K562 (cell line): ENCODE results near the gene GTPBP6. TPM values are rescaled to one million over a fixed set of nuclear protein-coding genes. Genes with fewer than 3 reads are reported as not detected.

Experiments used
- ATAC-seq: fragments of 200-7000 bp; cut with Tn5 transposase; 3 replicates; pipeline ENCODE4 v1.9.1; 2020; ENCODE audit warnings: moderate library complexity
- BruUV-seq: library from RNA; stranded (reverse); fragments of 400-500 nt; replicated peaks from 2 replicates; lab custom pipeline; 2021; lab: Mats Ljungman, UMichigan
- CTCF ChIA-PET: fragments of 300-600 bp; formaldehyde crosslinking; extraction: SDS; loops from one replicate; lab custom pipeline; 2021; ENCODE audit warnings: low intra/inter-chr PET ratio; lab: Yijun Ruan, JAX
- POLR2A ChIA-PET: fragments of 300-600, 350-650 bp; sonication (Branson Sonifier 250); formaldehyde crosslinking; extraction: SDS; loops from one replicate; lab custom pipeline; 2021; ENCODE audit warnings: antibody characterized with exemption, inconsistent platforms; lab: Yijun Ruan, JAX
- DNase-seq, 4 experiments: peaks; one replicate each; pipeline versions ENCODE4 v3.0.0 to v3.0.0-alpha.2; 2011 to 2018; ENCODE audit warnings: low spot score in 3 of 4, mixed read lengths in 3 of 4; ENCODE audit errors: extremely low read depth in 1 of 4
- FAIRE-seq: peaks from 2 replicates; lab custom pipeline; 2011; peaks lifted over from hg19 to GRCh38; lab: Jason Lieb, UNC
- H2AFZ ChIP-seq: 2 replicates; pipeline ENCODE4 v1.6.0; 2011; ENCODE audit warnings: low read depth, low read length, control low read depth, inconsistent platforms
- H3K27ac ChIP-seq: fragments of 200-600 bp; 3 replicates; pipeline ENCODE4 v1.8.0; 2011; ENCODE audit warnings: low read depth, mild to moderate bottlenecking, control low read depth, inconsistent platforms, low read length, moderate library complexity, mixed read lengths; ENCODE audit errors: extremely low read depth
- H3K27me3 ChIP-seq, 2 experiments: fragments of 300-600 bp in 1 of 2; 2 replicates in 1 of 2; 3 replicates in 1 of 2; pipeline versions ENCODE4 v1.6.0 to v1.8.0; 2011; ENCODE audit warnings: inconsistent platforms in 2 of 2, low read length in 2 of 2, mild to moderate bottlenecking in 1 of 2, mixed read lengths in 1 of 2, moderate library complexity in 1 of 2; ENCODE audit not compliant: control insufficient read depth in 2 of 2, insufficient read depth in 2 of 2
- H3K36me3 ChIP-seq: fragments of 300-600 bp; 3 replicates; pipeline ENCODE4 v1.8.0; 2011; ENCODE audit warnings: mild to moderate bottlenecking, low read length, inconsistent platforms; ENCODE audit not compliant: control insufficient read depth, insufficient read depth
- H3K4me1 ChIP-seq, 2 experiments: fragments of 200-600 bp in 1 of 2; replicated peaks in 1 of 2; 2 replicates in 1 of 2; 3 replicates in 1 of 2; pipeline versions ENCODE4 v1.5.1 to v1.8.0; 2011; ENCODE audit warnings: inconsistent platforms in 2 of 2, low read length in 2 of 2, mild to moderate bottlenecking in 1 of 2, mixed read lengths in 1 of 2, moderate library complexity in 1 of 2; ENCODE audit not compliant: control insufficient read depth in 2 of 2, insufficient read depth in 2 of 2
- H3K4me2 ChIP-seq: 2 replicates; pipeline ENCODE4 v1.6.1; 2011; ENCODE audit warnings: low read length, control low read depth, inconsistent platforms, mixed read lengths; ENCODE audit not compliant: insufficient read depth
- H3K4me3 ChIP-seq: fragments of 200-600 bp; sonication (generic), shearing (Covaris generic); 2 replicates; pipeline ENCODE4 v1.5.1; 2016; ENCODE audit warnings: control low read depth, inconsistent platforms
- H3K79me2 ChIP-seq: fragments of 200-600 bp; 3 replicates; pipeline ENCODE4 v1.8.0; 2011; ENCODE audit warnings: low read length, inconsistent platforms; ENCODE audit not compliant: control insufficient read depth, insufficient read depth
- H3K9ac ChIP-seq, 2 experiments: 2 replicates each; pipeline versions ENCODE4 v1.6.0 to v1.6.1; 2011; ENCODE audit warnings: low read depth in 2 of 2, low read length in 2 of 2, control low read depth in 1 of 2, inconsistent platforms in 1 of 2, mild to moderate bottlenecking in 1 of 2, mixed read lengths in 1 of 2; ENCODE audit not compliant: insufficient read depth in 1 of 2
- H3K9me1 ChIP-seq: one replicate; pipeline ENCODE4 v1.6.0; 2011; ENCODE audit warnings: inconsistent platforms, mild to moderate bottlenecking, low read length, moderate library complexity; ENCODE audit not compliant: control insufficient read depth, insufficient read depth
- H3K9me3 ChIP-seq: replicated peaks from 2 replicates; pipeline ENCODE4 v1.5.1; 2011; ENCODE audit warnings: low read depth, low read length, inconsistent platforms; ENCODE audit not compliant: control insufficient read depth, insufficient read depth
- H4K20me1 ChIP-seq: replicated peaks from 2 replicates; pipeline ENCODE4 v1.6.1; 2011; ENCODE audit warnings: low read length, inconsistent platforms, mixed read lengths; ENCODE audit not compliant: control insufficient read depth, insufficient read depth
- BRD9 ChIP-seq: fragments of 450-650 bp; IDR thresholded peaks from 2 replicates; pipeline ENCODE4 v1.6.1; 2018; ENCODE audit warnings: low read depth; ENCODE audit not compliant: partially characterized antibody
- CBX5 ChIP-seq: IDR thresholded peaks from 2 replicates; pipeline ENCODE4 v1.6.1; 2014; ENCODE audit warnings: low read depth, borderline replicate concordance
- CBX8 ChIP-seq: fragments of 200-600 bp; sonication (generic); IDR thresholded peaks from 2 replicates; pipeline ENCODE4 v1.6.1; 2012; ENCODE audit warnings: borderline replicate concordance, mixed run types, low read depth, mild to moderate bottlenecking, moderate library complexity, mixed read lengths, low read length, control low read depth, inconsistent platforms; ENCODE audit not compliant: poor library complexity, severe bottlenecking; ENCODE audit errors: extremely low read depth
- CTCF ChIP-seq, 3 experiments: IDR thresholded peaks in 2 of 3; conservative IDR thresholded peaks in 1 of 3; 2 replicates each; pipeline ENCODE4 v1.5.1; 2011 to 2012; ENCODE audit warnings: low read length in 3 of 3, mild to moderate bottlenecking in 3 of 3, control low read depth in 2 of 3, improper control_type of control experiment in 1 of 3, inconsistent platforms in 1 of 3, low read depth in 1 of 3, mixed read lengths in 1 of 3, moderate library complexity in 1 of 3; ENCODE audit not compliant: insufficient read depth in 2 of 3
- ETV1 ChIP-seq: fragments of 450-650 bp; conservative IDR thresholded peaks from 2 replicates; pipeline ENCODE4 v1.6.1; 2016; ENCODE audit warnings: missing genetic modification characterization, control low read depth, low read depth, missing compliant biosample characterization
- IRF2 ChIP-seq: sonication (generic); formaldehyde crosslinking; IDR thresholded peaks from 2 replicates; pipeline ENCODE4 v1.8.1; 2022; ENCODE audit warnings: mild to moderate bottlenecking, missing genetic modification reagents
- MCM3 ChIP-seq: fragments of 450-650 bp; IDR thresholded peaks from 2 replicates; pipeline ENCODE4 v1.6.1; 2016
- MED1 ChIP-seq: sonication (generic); formaldehyde crosslinking; IDR thresholded peaks from 2 replicates; pipeline ENCODE4 v1.8.1; 2023; ENCODE audit warnings: missing genetic modification reagents, borderline replicate concordance
- SNIP1 ChIP-seq: fragments of 450-650 bp; IDR thresholded peaks from 2 replicates; pipeline ENCODE4 v1.7.1; 2017; ENCODE audit warnings: low read depth, mild to moderate bottlenecking
- SRSF9 ChIP-seq: fragments of 200-400 bp; formaldehyde crosslinking; IDR thresholded peaks from 2 replicates; pipeline ENCODE4 v1.6.1; 2017; ENCODE audit warnings: low read depth, low read length, borderline replicate concordance
- TAF1 ChIP-seq: IDR thresholded peaks from 2 replicates; pipeline ENCODE4 v1.6.1; 2011; ENCODE audit warnings: mild to moderate bottlenecking, low read length, moderate library complexity; ENCODE audit not compliant: insufficient read depth, control insufficient read depth, severe bottlenecking; ENCODE audit errors: extremely low read depth
- ZBTB7A ChIP-seq: IDR thresholded peaks from 2 replicates; pipeline ENCODE4 v1.6.1; 2011; ENCODE audit warnings: low read depth, mild to moderate bottlenecking, low read length, moderate library complexity, borderline replicate concordance; ENCODE audit not compliant: control insufficient read depth
- ZKSCAN1 ChIP-seq: fragments of 150-350 bp; IDR thresholded peaks from 2 replicates; pipeline ENCODE4 v1.6.1; 2016; ENCODE audit warnings: low read depth, low read length
- ZNF12 ChIP-seq: sonication (generic); formaldehyde crosslinking; IDR thresholded peaks from 2 replicates; pipeline ENCODE4 v1.4.0; 2020; ENCODE audit warnings: mild to moderate bottlenecking, missing genetic modification reagents
- WGBS: fragments of 100-300 bp; shearing (Covaris generic); methylation state at CpG from one replicate; pipeline ENCODE4 v1.1.6; 2016; ENCODE audit warnings: low coverage, mixed read lengths; ENCODE audit not compliant: insufficient coverage; ENCODE audit errors: missing lambda C conversion rate; 5-methylcytosine and 5-hydroxymethylcytosine counted together
- in situ Hi-C: fragments of 300-500 bp; cut with MboI; formaldehyde crosslinking; loops from 4 replicates; pipeline ENCODE4 v1.15.0; 2018; ENCODE audit warnings: inconsistent platforms, mixed read lengths
- intact Hi-C: fragments of 100-400 bp; cut with micrococcal nuclease; formaldehyde crosslinking; loops from 2 replicates; pipeline ENCODE4 v1.14.2; 2022
- polyA plus RNA-seq, 8 experiments: library from polyadenylated mRNA; depleted of rRNA in 4 of 8; stranded (reverse) in 5 of 8; unstranded in 3 of 8; fragments of >200 nt; fragmentation: Nextera tagmentation in 2 of 8; fragmentation: Illumina TruSeq in 1 of 8; extraction: Ambion mirVana in 2 of 8; extraction: Trizol in 1 of 8; gene quantifications; 2 replicates each; pipeline versions ENCODE4 v1.2.1 to v1.2.3, GENCODE V29; 2011 to 2014; ENCODE audit warnings: inconsistent platforms in 1 of 8, missing spikeins in 1 of 8
- total RNA-seq, 7 experiments: library from RNA; depleted of rRNA in 6 of 7; stranded (reverse); fragments of >200 nt in 6 of 7; fragmentation: Illumina TruSeq in 2 of 7; extraction: Trizol in 2 of 7; gene quantifications; 2 replicates each; pipeline versions ENCODE4 v1.2.1 to v1.2.3, GENCODE V29; 2011 to 2021; ENCODE audit warnings: low replicate concordance in 1 of 7
- TF ChIP-seq, protein P1 (sequence below), 2 experiments: fragments of 450-650 bp; IDR thresholded peaks; 2 replicates each; pipeline ENCODE4 v1.6.1; 2016
- TF ChIP-seq, protein P2 (sequence below): fragments of 250-450 bp; sonication (Bioruptor Pico); IDR thresholded peaks from 2 replicates; pipeline ENCODE4 v1.8.0; 2022; ENCODE audit warnings: moderate library complexity, mild to moderate bottlenecking, inconsistent platforms

Gene GTPBP6
- total and polyA plus RNA-seq, 9 of the 15 experiments (the other 6 are each of a cell fraction or from before 2014, with no cell fraction given), result 0.24 to 35.2 (median 8.0) TPM

DNA sequence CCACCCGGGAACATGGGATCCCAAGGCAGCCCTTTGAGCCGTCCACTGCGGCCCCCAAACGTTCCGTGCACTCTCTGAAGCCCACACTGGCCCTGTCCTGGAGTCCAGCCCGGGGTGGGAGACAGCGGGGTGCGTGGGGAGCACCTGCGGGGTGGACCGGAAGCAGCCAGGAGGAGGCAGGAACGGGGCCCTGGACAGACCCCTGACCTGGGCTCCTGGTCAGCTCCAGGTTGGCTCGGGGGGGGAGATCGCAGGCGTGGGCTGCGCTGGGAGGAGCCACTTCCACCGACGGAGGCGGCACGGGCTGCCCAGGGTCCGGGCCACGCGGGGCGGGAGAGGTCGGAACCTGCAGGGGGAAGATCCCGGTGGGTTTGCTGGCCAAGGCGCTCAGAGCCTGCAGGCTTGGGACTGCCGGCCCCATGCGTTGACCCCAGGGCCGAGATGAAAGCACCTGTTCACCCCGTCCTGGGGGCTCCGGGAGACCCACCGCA is 43.1 kb downstream of the GTPBP6 start:
- in situ Hi-C loops (no loop called here), intact Hi-C loops (no loop called here)
- no TSS peak for BruUV-seq
- ChIA-PET POLR2A (no interaction called here), CTCF (no interaction called here)
- H3K4me3 ChIP-seq, result no peak overlapping the region
- no peak for FAIRE-seq
- no peaks in the 10 kb centered on the region for H3K9me1 ChIP-seq
- H4K20me1 ChIP-seq, result no peaks in the 10 kb centered on the region
- H3K27me3 ChIP-seq, result no peaks in the 10 kb centered on the region
- no peak for TF ChIP-seq SNIP1
- no peak for TF ChIP-seq ZBTB7A
- no peak for TF ChIP-seq ETV1 (tag)
- no peak for TF ChIP-seq BRD9
- TF ChIP-seq IRF2, result no peak
- no peak for TF ChIP-seq CTCF (IDR thresholded peaks at IDR 0.05 in 2 of 3, conservative IDR thresholded peaks at IDR 0.05 in 1 of 3; ENCODE audit: insufficient read depth in 2 of 3, low read depth in 1 of 3, low read length in 3 of 3)
- TF ChIP-seq, protein P1, sequence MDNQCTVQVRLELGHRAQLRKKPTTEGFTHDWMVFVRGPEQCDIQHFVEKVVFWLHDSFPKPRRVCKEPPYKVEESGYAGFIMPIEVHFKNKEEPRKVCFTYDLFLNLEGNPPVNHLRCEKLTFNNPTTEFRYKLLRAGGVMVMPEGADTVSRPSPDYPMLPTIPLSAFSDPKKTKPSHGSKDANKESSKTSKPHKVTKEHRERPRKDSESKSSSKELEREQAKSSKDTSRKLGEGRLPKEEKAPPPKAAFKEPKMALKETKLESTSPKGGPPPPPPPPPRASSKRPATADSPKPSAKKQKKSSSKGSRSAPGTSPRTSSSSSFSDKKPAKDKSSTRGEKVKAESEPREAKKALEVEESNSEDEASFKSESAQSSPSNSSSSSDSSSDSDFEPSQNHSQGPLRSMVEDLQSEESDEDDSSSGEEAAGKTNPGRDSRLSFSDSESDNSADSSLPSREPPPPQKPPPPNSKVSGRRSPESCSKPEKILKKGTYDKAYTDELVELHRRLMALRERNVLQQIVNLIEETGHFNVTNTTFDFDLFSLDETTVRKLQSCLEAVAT (IDR thresholded peaks at IDR 0.05), result no peak
- TF ChIP-seq SRSF9, result no peak
- no peak for TF ChIP-seq TAF1
- TF ChIP-seq ZKSCAN1, result no peak
- TF ChIP-seq, protein P2, sequence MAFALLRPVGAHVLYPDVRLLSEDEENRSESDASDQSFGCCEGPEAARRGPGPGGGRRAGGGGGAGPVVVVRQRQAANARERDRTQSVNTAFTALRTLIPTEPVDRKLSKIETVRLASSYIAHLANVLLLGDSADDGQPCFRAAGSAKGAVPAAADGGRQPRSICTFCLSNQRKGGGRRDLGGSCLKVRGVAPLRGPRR (CRISPR knock-in tag), result no peak
- TF ChIP-seq CBX8, result no peak
- TF ChIP-seq CBX5, result no peak
- no peak for TF ChIP-seq MED1 (CRISPR knock-in tag)
- TF ChIP-seq ZNF12 (CRISPR knock-in tag), result no peak
- no peak for TF ChIP-seq MCM3
- no CpG with 5 or more reads among the region's 32 CpGs for WGBS
- peaks cover 4 to 35% of the 10 kb centered on the region in 2 experiments; a peak in 4 of 5 replicates for H3K4me1 ChIP-seq
- peak overlapping the region in 1 of 2 experiments; percentile 93; a peak in 2 of 4 replicates for H3K9ac ChIP-seq
- ATAC-seq, result no peak
- no peaks in the 10 kb centered on the region for H3K9me3 ChIP-seq
- no peaks in the 10 kb centered on the region; the same call in 2 of the 3 replicates for H3K79me2 ChIP-seq
- H2AFZ ChIP-seq, result no peak overlapping the region
- H3K36me3 ChIP-seq, result no peaks in the 10 kb centered on the region
- no peak for DNase-seq
- H3K27ac ChIP-seq, result no peak overlapping the region
- no peak overlapping the region for H3K4me2 ChIP-seq
